ENCODE measurements around the gene ANKRD40. TPM values are rescaled to one million over a fixed set of nuclear protein-coding genes. Genes with fewer than 3 reads are reported as not detected.

ANKRD40 gene
- total RNA-seq, 1 experiment from 2014 or later, result 72.0 TPM

- TF ChIP-seq REST (IDR thresholded peaks at IDR 0.05; ENCODE audit: low read depth), result no peak
Observed at GRCh38 chr17:50666316-50666715, 41.4 kb downstream of the ANKRD40 start (continued).

- ChIA-PET RAD21 (ENCODE audit: low non-redundant PET in 1 of 2, low total read pairs in 2 of 2, uncharacterized antibody in 2 of 2, unreplicated experiment in 2 of 2) (no interaction called here), POLR2A (no interaction called here), CTCF (no interaction called here)
- H3K36me3 ChIP-seq (ENCODE audit: control insufficient read depth in 1 of 2, insufficient read depth in 2 of 2, low read length in 2 of 2), result no peaks in the 10 kb centered on the region
- H3K9me3 ChIP-seq (ENCODE audit: control insufficient read depth in 1 of 2, insufficient read depth in 1 of 2, low read depth in 1 of 2, low read length in 2 of 2), result no peaks in the 10 kb centered on the region
- H3K27me3 ChIP-seq (ENCODE audit: insufficient read depth, low read length), result no peaks in the 10 kb centered on the region
- ATAC-seq (no peak), DNase-seq (ENCODE audit: low read depth, low spot score) (no peak)
- H3K4me2 ChIP-seq (ENCODE audit: low read length), result no peak overlapping the region
- TF ChIP-seq ATF3 (IDR thresholded peaks at IDR 0.05), result no peak
- no peak for TF ChIP-seq SIN3A (IDR thresholded peaks at IDR 0.05; ENCODE audit: low read depth)
- no peak for TF ChIP-seq EZH2 (IDR thresholded peaks at IDR 0.05)
- no peak for TF ChIP-seq POLR2A (IDR thresholded peaks at IDR 0.05; ENCODE audit: borderline replicate concordance, extremely low read depth, insufficient read depth, insufficient read length)
- no peak for TF ChIP-seq TCF7L2 (IDR thresholded peaks at IDR 0.05; ENCODE audit: borderline replicate concordance, extremely low read depth, insufficient read depth, insufficient read length)
- TF ChIP-seq REST (IDR thresholded peaks at IDR 0.05; ENCODE audit: low read depth), result no peak
- peaks cover 51 to 83% of the 10 kb centered on the region in 2 experiments for H3K4me1 ChIP-seq (ENCODE audit: control insufficient read depth in 1 of 2, insufficient read depth in 2 of 2, low read length in 2 of 2)
- no peaks in the 10 kb centered on the region for H3K79me2 ChIP-seq (ENCODE audit: insufficient read depth, low read length)
- H3K9me2 ChIP-seq (ENCODE audit: insufficient read depth), result no peaks in the 10 kb centered on the region
- no peaks in the 10 kb centered on the region for H4K20me1 ChIP-seq (ENCODE audit: insufficient read depth)
- H3K27ac ChIP-seq (ENCODE audit: low read depth, low read length), result no peak overlapping the region
- no TSS peak for BruUV-seq (replicated peaks)
- H2AFZ ChIP-seq (ENCODE audit: low read depth, low read length, poor library complexity, severe bottlenecking), result no peak overlapping the region
- intact Hi-C loops (cut with micrococcal nuclease), result no loop called here
- H3K9ac ChIP-seq (ENCODE audit: low read length), result no peak overlapping the region
- no peak overlapping the region for H3K4me3 ChIP-seq (replicated peaks in 1 of 2; ENCODE audit: low read depth in 1 of 2, low read length in 2 of 2)
Observed at GRCh38 chr17:50665838-50666237, 41.9 kb downstream of the ANKRD40 start.
